ENCODE results near the gene BMP4. TPM values are rescaled to one million over a fixed set of nuclear protein-coding genes. Genes with fewer than 3 reads are reported as not detected.

Gene BMP4
- total and polyA plus RNA-seq, 2 of the 13 experiments (the other 11 are each of a cell fraction or from before 2014, with no cell fraction given), result 56.4 to 169 TPM

GRCh38 chr14:53968726-53969125 lies 12.1 kb upstream of the BMP4 start:
- ChIA-PET CTCF (ENCODE audit: low intra/inter-chr PET ratio, low total read pairs) (no interaction called here), POLR2A (interaction anchor here (1.6 to 2.1 kb wide), 2 partner anchors 11 to 15 kb away, joined by 3 to 6 read pairs; no protein-coding TSS in a partner anchor)
- FAIRE-seq (no peak), ATAC-seq (no peak), DNase-seq (ENCODE audit: low spot score) (no peak)
- TF ChIP-seq DPF2 (CRISPR knock-in tag; IDR thresholded peaks at IDR 0.05; ENCODE audit: borderline replicate concordance, low read depth) (no peak), ZNF746 (CRISPR knock-in tag; IDR thresholded peaks at IDR 0.05) (no peak), THAP11 (CRISPR knock-in tag; IDR thresholded peaks at IDR 0.05) (no peak), ZBED4 (CRISPR knock-in tag; IDR thresholded peaks at IDR 0.05; ENCODE audit: borderline replicate concordance) (no peak), PCBP1 (IDR thresholded peaks at IDR 0.05; ENCODE audit: borderline replicate concordance, low read depth, low read length) (no peak), SOX5 (CRISPR knock-in tag; IDR thresholded peaks at IDR 0.05; ENCODE audit: borderline replicate concordance) (no peak), GABPB1 (CRISPR knock-in tag; IDR thresholded peaks at IDR 0.05) (no peak), ATAD3A (CRISPR knock-in tag; IDR thresholded peaks at IDR 0.05) (no peak), WIZ (CRISPR knock-in tag; IDR thresholded peaks at IDR 0.05) (no peak)
- TF ChIP-seq, protein P1, sequence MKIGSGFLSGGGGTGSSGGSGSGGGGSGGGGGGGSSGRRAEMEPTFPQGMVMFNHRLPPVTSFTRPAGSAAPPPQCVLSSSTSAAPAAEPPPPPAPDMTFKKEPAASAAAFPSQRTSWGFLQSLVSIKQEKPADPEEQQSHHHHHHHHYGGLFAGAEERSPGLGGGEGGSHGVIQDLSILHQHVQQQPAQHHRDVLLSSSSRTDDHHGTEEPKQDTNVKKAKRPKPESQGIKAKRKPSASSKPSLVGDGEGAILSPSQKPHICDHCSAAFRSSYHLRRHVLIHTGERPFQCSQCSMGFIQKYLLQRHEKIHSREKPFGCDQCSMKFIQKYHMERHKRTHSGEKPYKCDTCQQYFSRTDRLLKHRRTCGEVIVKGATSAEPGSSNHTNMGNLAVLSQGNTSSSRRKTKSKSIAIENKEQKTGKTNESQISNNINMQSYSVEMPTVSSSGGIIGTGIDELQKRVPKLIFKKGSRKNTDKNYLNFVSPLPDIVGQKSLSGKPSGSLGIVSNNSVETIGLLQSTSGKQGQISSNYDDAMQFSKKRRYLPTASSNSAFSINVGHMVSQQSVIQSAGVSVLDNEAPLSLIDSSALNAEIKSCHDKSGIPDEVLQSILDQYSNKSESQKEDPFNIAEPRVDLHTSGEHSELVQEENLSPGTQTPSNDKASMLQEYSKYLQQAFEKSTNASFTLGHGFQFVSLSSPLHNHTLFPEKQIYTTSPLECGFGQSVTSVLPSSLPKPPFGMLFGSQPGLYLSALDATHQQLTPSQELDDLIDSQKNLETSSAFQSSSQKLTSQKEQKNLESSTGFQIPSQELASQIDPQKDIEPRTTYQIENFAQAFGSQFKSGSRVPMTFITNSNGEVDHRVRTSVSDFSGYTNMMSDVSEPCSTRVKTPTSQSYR (CRISPR knock-in tag; IDR thresholded peaks at IDR 0.05; ENCODE audit: borderline replicate concordance), result no peak
- Histone ChIP-seq H3K9ac (ENCODE audit: insufficient read depth, low read depth, low read length) (no peak overlapping the region), H3K79me2 (ENCODE audit: insufficient read depth, low read length) (no peaks in the 10 kb centered on the region), H3K4me2 (ENCODE audit: low read depth, low read length) (no peak overlapping the region), H3K4me3 (replicated peaks in 1 of 3; ENCODE audit: insufficient read depth in 1 of 3, low read depth in 2 of 3, low read length in 3 of 3) (no peak overlapping the region), H2AFZ (ENCODE audit: low read length) (no peak overlapping the region), H3K27me3 (ENCODE audit: control insufficient read depth in 1 of 2, insufficient read depth in 2 of 2, low read length in 2 of 2) (no peaks in the 10 kb centered on the region), H3K27ac (ENCODE audit: extremely low read length, insufficient read depth, low read length) (no peak overlapping the region), H3K36me3 (replicated peaks in 1 of 2; ENCODE audit: control insufficient read depth in 1 of 2, insufficient read depth in 2 of 2, low read length in 2 of 2) (no peaks in the 10 kb centered on the region), H3K4me1 (ENCODE audit: insufficient read depth, low read length) (peaks cover 20% of the 10 kb centered on the region), H3K9me3 (ENCODE audit: low read length) (no peaks in the 10 kb centered on the region), H4K20me1 (ENCODE audit: insufficient read depth, low read length) (no peaks in the 10 kb centered on the region)
- intact Hi-C loops (cut with micrococcal nuclease; ENCODE audit: unreplicated experiment), result no loop called here
- in situ Hi-C loops (cut with HindIII; ENCODE audit: extremely low pct_ligation_motif_present, low pct_unique_long_range_greater_than_20kb), result no loop called here
- no TSS peak for BruUV-seq (replicated peaks)
- 97% methylated on average over 3 of the region's 3 CpGs for WGBS (ENCODE audit: low lambda C conversion rate)

Data from HepG2 (cell line).